HEK293T (cell line): ENCODE results near the gene SLC1A4.

Experiments used
- BHLHE40 ChIP-seq: fragments of 450-650 bp; IDR thresholded peaks from 2 replicates; pipeline ENCODE4 v1.6.1; 2016; ENCODE audit warnings: mild to moderate bottlenecking, moderate library complexity, borderline replicate concordance
- FOXA1 ChIP-seq: fragments of 450-650 bp; IDR thresholded peaks from 2 replicates; pipeline ENCODE4 v1.6.1; 2016; ENCODE audit warnings: mild to moderate bottlenecking
- FOXK2 ChIP-seq: fragments of 450-650 bp; IDR thresholded peaks from 2 replicates; pipeline ENCODE4 v1.6.1; 2016; ENCODE audit warnings: mild to moderate bottlenecking
- HDGF ChIP-seq: fragments of 450-650 bp; IDR thresholded peaks from 2 replicates; pipeline ENCODE4 v1.6.1; 2017; ENCODE audit warnings: antibody characterized with exemption, borderline replicate concordance
- NFRKB ChIP-seq: fragments of 450-650 bp; IDR thresholded peaks from 2 replicates; pipeline ENCODE4 v1.6.1; 2016; ENCODE audit warnings: mild to moderate bottlenecking, moderate library complexity
- PKNOX1 ChIP-seq: fragments of 450-650 bp; IDR thresholded peaks from 2 replicates; pipeline ENCODE4 v1.6.1; 2016
- SP1 ChIP-seq: fragments of 450-650 bp; IDR thresholded peaks from 2 replicates; pipeline ENCODE4 v1.6.1; 2017
- SUZ12 ChIP-seq: fragments of 450-650 bp; IDR thresholded peaks from 2 replicates; pipeline ENCODE4 v1.6.1; 2016; ENCODE audit warnings: mild to moderate bottlenecking
- ZNF384 ChIP-seq: fragments of 450-650 bp; IDR thresholded peaks from 2 replicates; pipeline ENCODE4 v1.6.1; 2016

- TF ChIP-seq HDGF (no peak), FOXK2 (no peak), PKNOX1 (no peak), SP1 (no peak), FOXA1 (no peak), BHLHE40 (no peak), SUZ12 (no peak), ZNF384 (no peak), NFRKB (no peak)
These were observed 75.7 kb downstream of the SLC1A4 start for GRCh38 chr2:65064728-65065552.
